Measurements from ENCODE around the gene KIF14.
"Not testable (repeated sequence)": the region's sequence is repeated elsewhere in the genome, so short reads cannot be mapped to it uniquely, and the experiment has no call there.

Gene KIF14

GRCh38 chr1:200634261-200635122 lies 13.9 kb upstream of the KIF14 start:
- DNase-seq = no peak

- no peak for DNase-seq
Observed at GRCh38 chr1:200631375-200631774, 10.8 kb upstream of the KIF14 start.

GRCh38 chr1:200630515-200630899 lies 10.0 kb upstream of the KIF14 start:
- not testable (repeated sequence) for DNase-seq

- DNase-seq = no peak
Observed at GRCh38 chr1:200629876-200630514, 9.4 kb upstream of the KIF14 start.

- peak; percentile 37 to 51 for DNase-seq
Observed at GRCh38 chr1:200628223-200628881, 7.8 kb upstream of the KIF14 start.

GRCh38 chr1:200627575-200628222 lies 7.1 kb upstream of the KIF14 start:
- DNase-seq = no peak

GRCh38 chr1:200626853-200627534 lies 6.4 kb upstream of the KIF14 start:
- no peak for DNase-seq

GRCh38 chr1:200625381-200625824 lies 4.9 kb upstream of the KIF14 start:
- no peak for DNase-seq

GRCh38 chr1:200624679-200625335 lies 4.3 kb upstream of the KIF14 start:
- DNase-seq = no peak

- DNase-seq = no peak
Observed at GRCh38 chr1:200619894-200620272, 668 bp downstream of the KIF14 start.

- no peak for DNase-seq
Observed at GRCh38 chr1:200610846-200611245, 9.7 kb downstream of the KIF14 start.

GRCh38 chr1:200602632-200603031 lies 17.9 kb downstream of the KIF14 start:
- DNase-seq = no peak

GRCh38 chr1:200590001-200590400 lies 30.6 kb downstream of the KIF14 start:
- DNase-seq = no peak

GRCh38 chr1:200588698-200589097 lies 31.9 kb downstream of the KIF14 start:
- DNase-seq = no peak

GRCh38 chr1:200564319-200564718 lies 56.2 kb downstream of the KIF14 start:
- no peak for DNase-seq

GRCh38 chr1:200561856-200562214 lies 58.7 kb downstream of the KIF14 start:
- no peak for DNase-seq

- no peak for DNase-seq
Observed at GRCh38 chr1:200558866-200559459, 61.6 kb downstream of the KIF14 start.

GRCh38 chr1:200556002-200556401 lies 64.5 kb downstream of the KIF14 start:
- DNase-seq = no peak

GRCh38 chr1:200552737-200553136 lies 67.8 kb downstream of the KIF14 start:
- DNase-seq = not testable (repeated sequence)

GRCh38 chr1:200550367-200550766 lies 70.2 kb downstream of the KIF14 start:
- DNase-seq = no peak

- DNase-seq = no peak
Observed at GRCh38 chr1:200547386-200547785, 73.2 kb downstream of the KIF14 start.

GRCh38 chr1:200546577-200546976 lies 74.0 kb downstream of the KIF14 start:
- DNase-seq = no peak
